Measurements from ENCODE around the gene CELF1. TPM values are rescaled to one million over a fixed set of nuclear protein-coding genes. Genes with fewer than 3 reads are reported as not detected.
A peak's percentile ranks its signal among the peaks of the same experiment; 100 is the strongest.
"Not testable (repeated sequence)": the region's sequence is repeated elsewhere in the genome, so short reads cannot be mapped to it uniquely, and the experiment has no call there.

Gene CELF1
- polyA plus RNA-seq, 1 experiment: 87.2 TPM

GRCh38 chr11:47553406-47553743, 443 bp upstream of the CELF1 start:
- H3K27ac ChIP-seq (ENCODE audit: low read depth, low read length): no peak overlapping the region
- ChIA-PET POLR2A (interaction anchor here (0.6 kb wide), 1 partner anchor 17 kb away, joined by 3 read pairs; no protein-coding TSS in a partner anchor), CTCF (interaction anchor here (0.5 to 2.5 kb wide), 41 partner anchors 9 to 151 kb away, joined by 3 to 33 read pairs (median 4); partner anchors contain the start of genes KBTBD4 and NDUFS3)
- peaks cover 3% of the 10 kb centered on the region; the same call in 1 of the 2 replicates for H3K9me3 ChIP-seq (ENCODE audit: control insufficient read depth, insufficient read depth, low read length)
- DNase-seq (ENCODE audit: low read depth, low spot score): no peak
- no peaks in the 10 kb centered on the region for H3K27me3 ChIP-seq (ENCODE audit: control insufficient read depth, insufficient read depth, low read length)
- TF ChIP-seq CTCF (IDR thresholded peaks at IDR 0.05; ENCODE audit: low read depth, low read length): no peak
- H3K4me3 ChIP-seq (ENCODE audit: low read depth, low read length): peak overlapping the region; percentile 64

GRCh38 chr11:47552056-47552565, 821 bp downstream of the CELF1 start:
- TF ChIP-seq CTCF (IDR thresholded peaks at IDR 0.05; ENCODE audit: low read depth, low read length): no peak
- no peak for DNase-seq (ENCODE audit: low read depth, low spot score)
- peak overlapping the region; percentile 99 for H3K4me3 ChIP-seq (ENCODE audit: low read depth, low read length)
- CTCF ChIA-PET: interaction anchor here (0.7 to 1.8 kb wide), 10 partner anchors 8 to 294 kb away, joined by 3 to 10 read pairs (median 4); no protein-coding TSS in a partner anchor
- H3K9me3 ChIP-seq (ENCODE audit: control insufficient read depth, insufficient read depth, low read length): peaks cover 3% of the 10 kb centered on the region; the same call in 1 of the 2 replicates
- H3K27me3 ChIP-seq (ENCODE audit: control insufficient read depth, insufficient read depth, low read length): no peaks in the 10 kb centered on the region
- POLR2A ChIA-PET: interaction anchor here (0.5 to 1.9 kb wide), 8 partner anchors 9 to 125 kb away, joined by 3 to 19 read pairs (median 3); no protein-coding TSS in a partner anchor
- H3K27ac ChIP-seq (ENCODE audit: low read depth, low read length): peak overlapping the region; percentile 82

GRCh38 chr11:47551086-47551485, 1.8 kb downstream of the CELF1 start:
- Histone ChIP-seq H3K27me3 (ENCODE audit: control insufficient read depth, insufficient read depth, low read length) (no peaks in the 10 kb centered on the region), H3K4me3 (ENCODE audit: low read depth, low read length) (peak overlapping the region; percentile 99), H3K9me3 (ENCODE audit: control insufficient read depth, insufficient read depth, low read length) (peaks cover 3% of the 10 kb centered on the region; the same call in 1 of the 2 replicates), H3K27ac (ENCODE audit: low read depth, low read length) (no peak overlapping the region)
- ChIA-PET POLR2A (interaction anchor here (0.7 to 1.9 kb wide), 2 partner anchors 18 to 141 kb away, joined by 4 to 19 read pairs; no protein-coding TSS in a partner anchor), CTCF (interaction anchor here (0.6 to 1.3 kb wide), 9 partner anchors 9 to 293 kb away, joined by 3 to 10 read pairs (median 3); no protein-coding TSS in a partner anchor)
- TF ChIP-seq CTCF (IDR thresholded peaks at IDR 0.05; ENCODE audit: low read depth, low read length): peak; percentile 59
- DNase-seq (ENCODE audit: low read depth, low spot score): no peak

- DNase-seq (ENCODE audit: low read depth, low spot score): no peak
- Histone ChIP-seq H3K4me3 (ENCODE audit: low read depth, low read length) (no peak overlapping the region), H3K9me3 (ENCODE audit: control insufficient read depth, insufficient read depth, low read length) (peaks cover 3% of the 10 kb centered on the region; the same call in 1 of the 2 replicates), H3K27me3 (ENCODE audit: control insufficient read depth, insufficient read depth, low read length) (no peaks in the 10 kb centered on the region), H3K27ac (ENCODE audit: low read depth, low read length) (no peak overlapping the region)
- ChIA-PET CTCF (interaction anchor here (0.7 to 1.3 kb wide), 2 partner anchors 10 to 12 kb away, joined by 3 to 5 read pairs; no protein-coding TSS in a partner anchor), POLR2A (interaction anchor here (0.6 to 1.9 kb wide), 3 partner anchors 8 to 141 kb away, joined by 4 to 19 read pairs (median 5); no protein-coding TSS in a partner anchor)
- no peak for TF ChIP-seq CTCF (IDR thresholded peaks at IDR 0.05; ENCODE audit: low read depth, low read length)
Observed at GRCh38 chr11:47550288-47551047, 2.5 kb downstream of the CELF1 start.

- H3K4me3 ChIP-seq (ENCODE audit: low read depth, low read length); DNase-seq (ENCODE audit: low read depth, low spot score); H3K27ac ChIP-seq (ENCODE audit: low read depth, low read length); H3K9me3 ChIP-seq (ENCODE audit: control insufficient read depth, insufficient read depth, low read length); H3K27me3 ChIP-seq (ENCODE audit: control insufficient read depth, insufficient read depth, low read length): not testable (repeated sequence)
- POLR2A ChIA-PET: interaction anchor here (0.6 to 0.7 kb wide), 2 partner anchors 70 to 102 kb away, joined by 5 to 10 read pairs; no protein-coding TSS in a partner anchor
- CTCF ChIA-PET: interaction anchor here (0.6 kb wide), 1 partner anchor 92 kb away, joined by 3 read pairs; no protein-coding TSS in a partner anchor
Observed at GRCh38 chr11:47546274-47546673, 6.7 kb downstream of the CELF1 start.
